ENCODE measurements around the gene RAD51B. TPM values are rescaled to one million over a fixed set of nuclear protein-coding genes. Genes with fewer than 3 reads are reported as not detected.

The RAD51B gene
- total RNA-seq, 6 experiments from 2014 or later = 2.7 to 5.8 (median 4.3) TPM

GRCh38 chr14:68590201-68590522 is 770.6 kb downstream of the RAD51B start:
- Histone ChIP-seq H3K9me3 (no peaks in the 10 kb centered on the region), H3K27ac (no peak overlapping the region), H3K4me3 (no peak overlapping the region), H3K27me3 (no peaks in the 10 kb centered on the region), H3K4me1 (no peaks in the 10 kb centered on the region), H3K36me3 (no peaks in the 10 kb centered on the region)
- ATAC-seq (no peak), DNase-seq (no peak)
- intact Hi-C loops (cut with DNase I) = no loop called here
- TF ChIP-seq POLR2A (IDR thresholded peaks at IDR 0.05) = no peak
- TF ChIP-seq, protein P1, sequence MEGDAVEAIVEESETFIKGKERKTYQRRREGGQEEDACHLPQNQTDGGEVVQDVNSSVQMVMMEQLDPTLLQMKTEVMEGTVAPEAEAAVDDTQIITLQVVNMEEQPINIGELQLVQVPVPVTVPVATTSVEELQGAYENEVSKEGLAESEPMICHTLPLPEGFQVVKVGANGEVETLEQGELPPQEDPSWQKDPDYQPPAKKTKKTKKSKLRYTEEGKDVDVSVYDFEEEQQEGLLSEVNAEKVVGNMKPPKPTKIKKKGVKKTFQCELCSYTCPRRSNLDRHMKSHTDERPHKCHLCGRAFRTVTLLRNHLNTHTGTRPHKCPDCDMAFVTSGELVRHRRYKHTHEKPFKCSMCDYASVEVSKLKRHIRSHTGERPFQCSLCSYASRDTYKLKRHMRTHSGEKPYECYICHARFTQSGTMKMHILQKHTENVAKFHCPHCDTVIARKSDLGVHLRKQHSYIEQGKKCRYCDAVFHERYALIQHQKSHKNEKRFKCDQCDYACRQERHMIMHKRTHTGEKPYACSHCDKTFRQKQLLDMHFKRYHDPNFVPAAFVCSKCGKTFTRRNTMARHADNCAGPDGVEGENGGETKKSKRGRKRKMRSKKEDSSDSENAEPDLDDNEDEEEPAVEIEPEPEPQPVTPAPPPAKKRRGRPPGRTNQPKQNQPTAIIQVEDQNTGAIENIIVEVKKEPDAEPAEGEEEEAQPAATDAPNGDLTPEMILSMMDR (IDR thresholded peaks at IDR 0.05) = no peak
- 93% methylated on average over 3 of the region's 3 CpGs for WGBS (ENCODE audit: insufficient coverage, low coverage, low lambda C conversion rate, missing lambda C conversion rate)

DNA sequence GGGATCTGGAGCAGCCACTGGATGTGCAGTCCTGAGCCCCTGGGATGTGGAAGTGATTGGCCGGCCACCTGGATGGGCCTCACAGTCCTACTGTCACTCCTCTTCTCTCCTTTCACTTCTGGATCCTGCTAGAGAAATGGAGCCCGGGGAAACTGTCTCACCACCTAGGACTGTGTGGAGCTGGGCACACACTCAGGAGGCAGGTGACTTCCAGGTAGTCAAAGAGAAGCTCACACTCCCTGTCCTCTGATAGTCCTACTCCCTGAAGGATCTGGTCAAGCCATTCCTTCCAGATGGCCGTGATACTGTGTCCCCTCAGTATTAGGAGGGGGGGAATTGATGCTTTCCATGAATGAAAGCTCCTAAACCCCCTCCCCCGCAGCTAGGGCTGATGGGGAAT is 772.2 kb downstream of the RAD51B start:
- H3K27me3 ChIP-seq = no peaks in the 10 kb centered on the region
- ATAC-seq (no peak), DNase-seq (peak in 1 of 3 donors; percentile 31)
- H3K4me3 ChIP-seq = no peak overlapping the region
- H3K9me3 ChIP-seq = no peaks in the 10 kb centered on the region
- WGBS (ENCODE audit: insufficient coverage, low coverage, low lambda C conversion rate, missing lambda C conversion rate) = 100% methylated on average over 1 of the region's 4 CpGs
- H3K4me1 ChIP-seq = no peaks in the 10 kb centered on the region
- no peaks in the 10 kb centered on the region for H3K36me3 ChIP-seq
- no peak overlapping the region for H3K27ac ChIP-seq
- intact Hi-C loops (cut with DNase I) = no loop called here
- TF ChIP-seq, protein P1 (IDR thresholded peaks at IDR 0.05) = no peak
- no peak for TF ChIP-seq POLR2A (IDR thresholded peaks at IDR 0.05)

- Histone ChIP-seq H3K9me3 (no peaks in the 10 kb centered on the region), H3K4me1 (no peaks in the 10 kb centered on the region), H3K36me3 (no peaks in the 10 kb centered on the region), H3K4me3 (no peak overlapping the region), H3K27ac (no peak overlapping the region), H3K27me3 (no peaks in the 10 kb centered on the region)
- TF ChIP-seq, protein P1 (IDR thresholded peaks at IDR 0.05) = no peak
- TF ChIP-seq POLR2A (IDR thresholded peaks at IDR 0.05) = no peak
- DNase-seq (peak in 1 of 3 donors; percentile 35), ATAC-seq (no peak)
- WGBS (ENCODE audit: insufficient coverage, low coverage, low lambda C conversion rate, missing lambda C conversion rate) = 80% methylated on average over 1 of the region's 7 CpGs
- intact Hi-C loops (cut with DNase I) = no loop called here
These were observed 773.5 kb downstream of the RAD51B start for GRCh38 chr14:68592948-68593556.

GRCh38 chr14:68593806-68594536 is 774.4 kb downstream of the RAD51B start:
- 63% methylated on average over 8 of the region's 9 CpGs for WGBS (ENCODE audit: insufficient coverage, low coverage, low lambda C conversion rate, missing lambda C conversion rate)
- ATAC-seq (no peak), DNase-seq (peak in 1 of 3 donors; percentile 37)
- no peak overlapping the region for H3K4me3 ChIP-seq
- TF ChIP-seq, protein P1 (IDR thresholded peaks at IDR 0.05) = no peak
- TF ChIP-seq POLR2A (IDR thresholded peaks at IDR 0.05) = no peak
- H3K9me3 ChIP-seq = no peaks in the 10 kb centered on the region
- no peaks in the 10 kb centered on the region for H3K27me3 ChIP-seq
- H3K4me1 ChIP-seq = no peaks in the 10 kb centered on the region
- intact Hi-C loops (cut with DNase I) = no loop called here
- H3K36me3 ChIP-seq = no peaks in the 10 kb centered on the region
- H3K27ac ChIP-seq = no peak overlapping the region
